HG03571 (cell line): ENCODE results near the gene QRSL1.
A peak's percentile ranks its signal among the peaks of the same experiment; 100 is the strongest.
"Not testable (repeated sequence)": the region's sequence is repeated elsewhere in the genome, so short reads cannot be mapped to it uniquely, and the experiment has no call there.

Experiments used
- ATAC-seq: cut with Tn5 transposase; IDR thresholded peaks from one replicate; pipeline ENCODE4 v1.9.1; 2021; ENCODE audit not compliant: unreplicated experiment

The QRSL1 gene

DNA sequence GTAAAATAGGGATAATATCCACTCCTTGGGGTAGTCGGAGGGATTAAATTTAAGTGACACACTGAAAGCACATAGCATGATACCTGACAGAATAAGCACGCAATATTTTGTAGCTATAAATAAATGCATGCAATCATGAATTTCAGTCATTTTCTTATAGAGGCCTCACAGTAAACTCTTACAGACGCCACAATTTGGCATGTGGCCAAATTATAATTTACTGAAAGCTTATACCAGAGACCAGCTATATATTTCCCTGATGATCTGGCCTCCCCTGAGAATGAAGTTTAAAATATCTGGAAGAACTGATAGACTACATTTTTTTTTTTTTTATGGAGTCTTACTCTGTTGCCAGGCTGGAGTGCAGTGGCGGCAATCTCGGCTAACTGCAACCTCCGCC, 40.9 kb downstream of the QRSL1 start:
- ATAC-seq: no peak

DNA sequence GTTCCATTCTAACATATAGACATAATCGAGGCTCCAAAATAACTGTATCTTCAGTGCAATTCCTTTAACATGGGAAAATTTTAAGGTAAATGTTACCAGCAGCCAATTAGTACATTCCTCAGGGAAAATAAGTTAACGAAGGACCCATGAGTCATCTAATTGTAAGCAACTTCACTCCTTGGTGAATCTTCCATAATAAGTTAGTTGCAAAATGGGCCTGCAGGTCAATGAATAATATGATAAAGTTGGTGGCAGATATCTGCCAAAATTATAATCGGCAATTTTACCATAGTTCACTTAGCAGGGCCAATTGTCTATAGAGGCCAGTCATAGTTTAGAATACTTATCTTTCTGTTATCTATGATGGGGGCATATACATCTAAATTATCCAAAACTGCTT, 42.3 kb downstream of the QRSL1 start:
- ATAC-seq: no peak

GRCh38 chr6:106674541-106675229, 45.3 kb downstream of the QRSL1 start:
- ATAC-seq: no peak

- no peak for ATAC-seq
These were observed 47.9 kb downstream of the QRSL1 start for GRCh38 chr6:106677282-106677681.

GRCh38 chr6:106684011-106684410, 54.6 kb downstream of the QRSL1 start:
- ATAC-seq: no peak

DNA sequence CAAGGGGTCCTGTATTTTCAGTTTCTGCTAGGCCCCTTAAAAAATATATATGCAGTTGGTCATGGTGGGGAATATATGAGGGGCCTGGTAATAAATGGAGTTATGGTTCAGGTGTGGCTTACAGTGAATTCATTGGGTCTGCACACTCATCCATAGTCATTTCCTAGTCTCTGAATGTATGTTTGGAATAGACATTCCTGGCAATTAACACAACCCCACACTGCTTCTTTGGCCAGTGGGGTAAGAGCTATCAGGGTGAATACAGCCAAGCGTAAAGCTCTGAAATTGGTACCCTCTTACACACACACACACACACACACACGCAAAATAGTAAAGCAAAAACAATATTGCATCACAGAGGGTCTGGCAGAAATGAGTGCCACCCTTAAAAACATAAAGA, 56.5 kb downstream of the QRSL1 start:
- ATAC-seq: no peak

GRCh38 chr6:106688177-106688951, 59.0 kb downstream of the QRSL1 start:
- no peak for ATAC-seq

- ATAC-seq: no peak
These were observed 62.9 kb downstream of the QRSL1 start for GRCh38 chr6:106692112-106692818.

DNA sequence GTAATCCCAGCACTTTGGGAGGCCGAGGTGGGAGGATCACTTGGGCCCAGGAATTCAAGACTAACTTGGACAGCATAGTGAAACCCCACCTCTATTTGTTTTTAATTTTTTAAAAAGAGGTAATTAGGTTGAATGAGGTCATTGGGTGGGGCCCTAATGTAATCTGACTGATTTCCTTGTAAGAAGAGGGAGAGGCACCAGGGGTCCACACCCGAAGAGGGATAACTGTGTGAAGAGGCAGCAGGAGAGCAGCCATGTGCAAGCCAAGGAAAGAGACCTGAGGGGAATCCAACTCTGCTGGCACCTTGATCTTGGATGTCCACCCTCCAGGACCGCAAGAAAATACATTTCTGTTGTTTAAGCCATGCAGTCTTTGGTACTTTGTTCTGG, 63.4 kb downstream of the QRSL1 start:
- no peak for ATAC-seq

GRCh38 chr6:106693418-106693817, 64.0 kb downstream of the QRSL1 start:
- ATAC-seq: no peak

GRCh38 chr6:106694343-106694742, 65.0 kb downstream of the QRSL1 start:
- no peak for ATAC-seq

GRCh38 chr6:106700581-106700980, 71.2 kb downstream of the QRSL1 start:
- no peak for ATAC-seq

GRCh38 chr6:106701201-106701600, 71.8 kb downstream of the QRSL1 start:
- ATAC-seq: not testable (repeated sequence)

DNA sequence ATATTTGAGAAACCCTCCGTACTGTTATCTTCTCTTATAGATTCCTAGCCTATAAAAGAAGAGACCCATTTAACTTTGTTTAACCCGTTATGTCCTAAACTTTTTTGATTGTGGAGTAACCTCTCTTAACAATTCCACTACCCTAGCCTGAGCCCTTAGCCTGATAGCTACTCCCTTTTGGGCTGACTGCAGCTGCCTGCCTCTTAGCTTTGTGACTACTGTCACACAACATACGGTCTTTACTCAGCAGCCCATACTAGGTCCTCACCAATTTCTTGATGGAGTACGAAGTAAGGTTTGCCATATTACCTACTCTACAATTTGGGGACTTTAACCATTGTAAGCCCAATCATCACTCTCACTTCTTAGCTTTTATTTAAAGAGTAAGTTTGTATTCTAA, 72.7 kb downstream of the QRSL1 start:
- ATAC-seq: peak; percentile 48

- ATAC-seq: peak; percentile 98
These were observed 73.2 kb downstream of the QRSL1 start for GRCh38 chr6:106702451-106703110.

- no peak for ATAC-seq
These were observed 74.9 kb downstream of the QRSL1 start for GRCh38 chr6:106704327-106704726.

DNA sequence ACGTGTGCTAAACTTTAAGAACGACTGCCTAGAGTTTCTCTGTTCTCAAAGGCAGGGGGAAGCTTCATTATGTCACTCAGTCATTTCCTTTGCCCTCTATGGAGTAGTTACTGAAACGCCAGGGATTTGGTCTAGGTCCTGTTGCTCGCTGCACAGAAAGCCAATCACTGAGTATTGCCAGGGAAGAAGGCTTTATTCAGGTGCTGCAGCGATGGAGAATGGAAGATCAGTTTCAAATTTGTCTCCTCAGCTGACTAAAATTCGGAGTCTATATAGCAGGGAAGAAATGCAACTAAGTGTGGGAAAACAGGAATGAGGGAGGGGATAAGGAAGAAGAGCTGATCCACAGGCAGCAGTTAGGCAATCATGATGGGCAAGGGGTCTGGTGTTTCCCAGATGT, 75.8 kb downstream of the QRSL1 start:
- ATAC-seq: no peak

- ATAC-seq: no peak
These were observed 81.2 kb downstream of the QRSL1 start for GRCh38 chr6:106710580-106710979.

DNA sequence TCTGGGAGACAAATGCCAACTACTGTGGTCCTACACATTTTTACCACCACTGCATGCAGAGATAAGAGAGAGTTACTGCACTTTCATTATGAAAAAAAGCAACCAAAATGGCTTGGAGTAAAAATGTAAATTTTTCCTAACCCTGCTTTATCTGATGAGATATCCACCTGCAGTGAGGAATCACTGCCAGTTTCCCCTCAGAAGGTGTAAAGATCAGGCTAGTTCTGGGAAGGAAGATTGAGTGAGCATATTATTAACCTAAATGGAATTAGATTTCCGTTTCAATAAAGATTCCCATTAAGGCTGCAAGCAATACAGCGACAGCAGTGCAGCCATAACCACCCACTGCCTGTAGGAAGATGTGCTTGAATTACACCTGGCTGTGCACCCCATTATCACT, 84.9 kb downstream of the QRSL1 start:
- ATAC-seq: no peak

DNA sequence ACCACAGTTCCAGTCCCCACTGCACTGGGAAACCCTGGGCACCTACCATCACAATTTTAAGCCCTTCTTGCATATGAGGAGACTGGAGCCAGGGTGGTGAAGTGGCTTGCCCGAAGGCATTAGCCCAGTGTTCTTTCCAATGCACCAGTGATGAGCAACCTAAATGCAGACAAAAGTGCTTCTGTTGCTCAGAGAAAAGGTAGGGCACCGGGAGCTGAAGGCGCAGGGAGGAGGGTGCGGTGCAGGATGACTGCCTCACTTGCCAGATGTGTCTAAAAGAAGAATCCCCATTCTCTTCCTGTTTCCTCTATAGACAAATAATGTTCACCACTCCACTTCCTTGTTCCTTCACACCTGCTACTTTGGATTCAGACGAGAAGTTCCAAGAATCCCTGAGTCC, 86.5 kb downstream of the QRSL1 start:
- ATAC-seq: no peak

DNA sequence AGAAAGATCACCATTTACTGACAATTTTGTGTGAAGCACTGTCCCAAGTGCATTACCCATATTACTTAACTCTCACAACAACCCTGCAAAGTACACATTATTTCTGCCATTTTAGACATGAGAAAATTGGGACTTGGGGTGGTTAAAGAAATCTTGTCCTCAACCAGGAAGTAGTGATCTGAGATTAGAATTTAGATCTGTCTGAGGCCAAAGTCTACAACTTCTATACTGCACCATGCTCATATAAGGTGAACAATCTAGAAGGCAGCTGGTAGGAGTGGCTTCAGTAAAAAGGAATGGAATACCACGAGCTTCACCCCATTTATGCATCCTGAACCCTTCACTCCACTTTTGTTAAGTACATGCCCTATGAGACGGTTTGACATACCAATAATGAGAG, 87.6 kb downstream of the QRSL1 start:
- ATAC-seq: no peak
